WTC11 (cell line): ENCODE data around the gene YIPF2. TPM values are rescaled to one million over a fixed set of nuclear protein-coding genes. Genes with fewer than 3 reads are reported as not detected.
A peak's percentile ranks its signal among the peaks of the same experiment; 100 is the strongest.

Experiments used
- CBFB ChIP-seq: sonication (generic); formaldehyde crosslinking; IDR thresholded peaks from 2 replicates; pipeline ENCODE4 v1.8.1; 2022; ENCODE audit warnings: mild to moderate bottlenecking, low read depth, missing genetic modification reagents
- CREB1 ChIP-seq: sonication (generic); formaldehyde crosslinking; IDR thresholded peaks from 2 replicates; pipeline ENCODE4 v1.8.0; 2023; ENCODE audit warnings: mild to moderate bottlenecking, missing genetic modification reagents
- CTCF ChIP-seq: fragments of 200-600 bp; IDR thresholded peaks from 2 replicates; pipeline ENCODE4 v1.8.0; 2022; ENCODE audit warnings: antibody characterized with exemption
- ERG ChIP-seq: fragments of 250-450 bp; sonication (Bioruptor Pico); IDR thresholded peaks from 2 replicates; pipeline ENCODE4 v1.8.0; 2021; ENCODE audit warnings: mild to moderate bottlenecking
- ETV6 ChIP-seq: sonication (generic); formaldehyde crosslinking; IDR thresholded peaks from 2 replicates; pipeline ENCODE4 v1.8.1; 2022; ENCODE audit warnings: mild to moderate bottlenecking, missing genetic modification reagents
- FOXJ3 ChIP-seq: sonication (generic); formaldehyde crosslinking; IDR thresholded peaks from 2 replicates; pipeline ENCODE4 v1.9.0; 2021; ENCODE audit warnings: missing genetic modification reagents, mild to moderate bottlenecking, borderline replicate concordance
- GRHL2 ChIP-seq: fragments of 250-450 bp; sonication (Bioruptor Pico); IDR thresholded peaks from 2 replicates; pipeline ENCODE4 v1.8.0; 2022; ENCODE audit warnings: mild to moderate bottlenecking, moderate library complexity; ENCODE audit not compliant: insufficient replicate concordance, severe bottlenecking
- GTF2I ChIP-seq: fragments of 250-450 bp; sonication (Bioruptor Pico); conservative IDR thresholded peaks from 2 replicates; pipeline ENCODE4 v1.4.0; 2021; ENCODE audit warnings: mild to moderate bottlenecking
- IRF2 ChIP-seq: sonication (generic); formaldehyde crosslinking; IDR thresholded peaks from 2 replicates; pipeline ENCODE4 v1.8.0; 2022; ENCODE audit warnings: low read depth, missing genetic modification reagents, borderline replicate concordance
- JAZF1 ChIP-seq: fragments of 250-450 bp; sonication (Bioruptor Pico); IDR thresholded peaks from 2 replicates; pipeline ENCODE4 v1.9.0; 2021; ENCODE audit warnings: moderate library complexity, mild to moderate bottlenecking, inconsistent platforms
- NFE2L1 ChIP-seq: sonication (generic); formaldehyde crosslinking; IDR thresholded peaks from 2 replicates; pipeline ENCODE4 v1.8.1; 2023; ENCODE audit warnings: missing genetic modification reagents
- NR3C1 ChIP-seq: sonication (generic); formaldehyde crosslinking; conservative IDR thresholded peaks from 2 replicates; pipeline ENCODE4 v1.8.1; 2023; ENCODE audit warnings: low read depth, mild to moderate bottlenecking, missing genetic modification reagents
- RORB ChIP-seq: fragments of 250-450 bp; sonication (Bioruptor Pico); IDR thresholded peaks from 2 replicates; pipeline ENCODE4 v1.9.0; 2021; ENCODE audit warnings: mild to moderate bottlenecking
- ZMAT4 ChIP-seq: fragments of 250-450 bp; sonication (Bioruptor Pico); IDR thresholded peaks from 2 replicates; pipeline ENCODE4 v1.9.0; 2021; ENCODE audit warnings: mild to moderate bottlenecking
- ZNF138 ChIP-seq: sonication (generic); formaldehyde crosslinking; conservative IDR thresholded peaks from 2 replicates; pipeline ENCODE4 v1.8.1; 2022; ENCODE audit warnings: mild to moderate bottlenecking, moderate library complexity, missing genetic modification reagents
- ZNF232 ChIP-seq: sonication (generic); formaldehyde crosslinking; IDR thresholded peaks from 2 replicates; pipeline ENCODE4 v1.8.0; 2022; ENCODE audit warnings: mild to moderate bottlenecking, missing genetic modification reagents
- ZNF263 ChIP-seq: sonication (generic); formaldehyde crosslinking; IDR thresholded peaks from 2 replicates; pipeline ENCODE4 v1.8.1; 2022; ENCODE audit warnings: low read depth, mild to moderate bottlenecking, moderate library complexity, missing genetic modification reagents
- ZNF281 ChIP-seq: sonication (generic); formaldehyde crosslinking; IDR thresholded peaks from 2 replicates; pipeline ENCODE4 v1.8.0; 2023; ENCODE audit warnings: mild to moderate bottlenecking, missing genetic modification reagents
- ZNF317 ChIP-seq: sonication (generic); formaldehyde crosslinking; IDR thresholded peaks from 2 replicates; pipeline ENCODE4 v1.8.1; 2023; ENCODE audit warnings: low read depth, mild to moderate bottlenecking, moderate library complexity, missing genetic modification reagents, borderline replicate concordance
- ZNF416 ChIP-seq: fragments of 250-450 bp; sonication (Bioruptor Pico); IDR thresholded peaks from 2 replicates; pipeline ENCODE4 v1.9.0; 2021; ENCODE audit warnings: mild to moderate bottlenecking, inconsistent platforms
- ZNF671 ChIP-seq: fragments of 250-450 bp; sonication (Bioruptor Pico); IDR thresholded peaks from 2 replicates; pipeline ENCODE4 v1.8.0; 2021; ENCODE audit warnings: mild to moderate bottlenecking
- total RNA-seq: library from RNA; stranded (reverse); gene quantifications from 3 replicates; pipeline ENCODE4 v1.2.3, GENCODE V29; 2021
- TF ChIP-seq, protein P1 (sequence below): sonication (generic); formaldehyde crosslinking; IDR thresholded peaks from 2 replicates; pipeline ENCODE4 v1.8.1; 2022; ENCODE audit warnings: mild to moderate bottlenecking, moderate library complexity, missing genetic modification reagents
- TF ChIP-seq, protein P2 (sequence below): fragments of 250-450 bp; sonication (Bioruptor Pico); IDR thresholded peaks from 2 replicates; pipeline ENCODE4 v2.1.2; 2022; ENCODE audit warnings: mild to moderate bottlenecking, moderate library complexity
- TF ChIP-seq, protein P3 (sequence below): sonication (generic); formaldehyde crosslinking; IDR thresholded peaks from 2 replicates; pipeline ENCODE4 v1.8.1; 2023; ENCODE audit warnings: mild to moderate bottlenecking, missing genetic modification reagents, borderline replicate concordance
- TF ChIP-seq, protein P4 (sequence below): sonication (generic); formaldehyde crosslinking; IDR thresholded peaks from 2 replicates; pipeline ENCODE4 v1.8.1; 2023; ENCODE audit warnings: mild to moderate bottlenecking, missing genetic modification reagents

Gene YIPF2
- total RNA-seq, 1 experiment from 2014 or later: 65.5 TPM

- TF ChIP-seq ERG (CRISPR knock-in tag): no peak
- TF ChIP-seq GTF2I (CRISPR knock-in tag): no peak
- TF ChIP-seq ZMAT4 (CRISPR knock-in tag): no peak
- TF ChIP-seq NFE2L1: no peak
- TF ChIP-seq ZNF416: no peak
- no peak for TF ChIP-seq ZNF671
- TF ChIP-seq IRF2 (CRISPR knock-in tag): no peak
- TF ChIP-seq ZNF263 (CRISPR knock-in tag): no peak
- TF ChIP-seq, protein P1, sequence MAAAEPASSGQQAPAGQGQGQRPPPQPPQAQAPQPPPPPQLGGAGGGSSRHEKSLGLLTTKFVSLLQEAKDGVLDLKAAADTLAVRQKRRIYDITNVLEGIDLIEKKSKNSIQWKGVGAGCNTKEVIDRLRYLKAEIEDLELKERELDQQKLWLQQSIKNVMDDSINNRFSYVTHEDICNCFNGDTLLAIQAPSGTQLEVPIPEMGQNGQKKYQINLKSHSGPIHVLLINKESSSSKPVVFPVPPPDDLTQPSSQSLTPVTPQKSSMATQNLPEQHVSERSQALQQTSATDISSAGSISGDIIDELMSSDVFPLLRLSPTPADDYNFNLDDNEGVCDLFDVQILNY (CRISPR knock-in tag): no peak; the same call in none of the 2 replicates
- TF ChIP-seq, protein P2, sequence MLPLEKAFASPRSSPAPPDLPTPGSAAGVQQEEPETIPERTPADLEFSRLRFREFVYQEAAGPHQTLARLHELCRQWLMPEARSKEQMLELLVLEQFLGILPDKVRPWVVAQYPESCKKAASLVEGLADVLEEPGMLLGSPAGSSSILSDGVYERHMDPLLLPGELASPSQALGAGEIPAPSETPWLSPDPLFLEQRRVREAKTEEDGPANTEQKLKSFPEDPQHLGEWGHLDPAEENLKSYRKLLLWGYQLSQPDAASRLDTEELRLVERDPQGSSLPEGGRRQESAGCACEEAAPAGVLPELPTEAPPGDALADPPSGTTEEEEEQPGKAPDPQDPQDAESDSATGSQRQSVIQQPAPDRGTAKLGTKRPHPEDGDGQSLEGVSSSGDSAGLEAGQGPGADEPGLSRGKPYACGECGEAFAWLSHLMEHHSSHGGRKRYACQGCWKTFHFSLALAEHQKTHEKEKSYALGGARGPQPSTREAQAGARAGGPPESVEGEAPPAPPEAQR: no peak
- TF ChIP-seq ZNF281: 0 out of 2 replicates have a peak, but pooled peaks have one; percentile 52
- no peak for TF ChIP-seq CREB1 (CRISPR knock-in tag)
- TF ChIP-seq FOXJ3 (CRISPR knock-in tag): no peak
- TF ChIP-seq ETV6: peak; percentile 73; the same call in 1 of the 2 replicates
- TF ChIP-seq GRHL2 (CRISPR knock-in tag): no peak
- TF ChIP-seq JAZF1 (CRISPR knock-in tag): no peak
- TF ChIP-seq CTCF: no peak
- TF ChIP-seq, protein P3, sequence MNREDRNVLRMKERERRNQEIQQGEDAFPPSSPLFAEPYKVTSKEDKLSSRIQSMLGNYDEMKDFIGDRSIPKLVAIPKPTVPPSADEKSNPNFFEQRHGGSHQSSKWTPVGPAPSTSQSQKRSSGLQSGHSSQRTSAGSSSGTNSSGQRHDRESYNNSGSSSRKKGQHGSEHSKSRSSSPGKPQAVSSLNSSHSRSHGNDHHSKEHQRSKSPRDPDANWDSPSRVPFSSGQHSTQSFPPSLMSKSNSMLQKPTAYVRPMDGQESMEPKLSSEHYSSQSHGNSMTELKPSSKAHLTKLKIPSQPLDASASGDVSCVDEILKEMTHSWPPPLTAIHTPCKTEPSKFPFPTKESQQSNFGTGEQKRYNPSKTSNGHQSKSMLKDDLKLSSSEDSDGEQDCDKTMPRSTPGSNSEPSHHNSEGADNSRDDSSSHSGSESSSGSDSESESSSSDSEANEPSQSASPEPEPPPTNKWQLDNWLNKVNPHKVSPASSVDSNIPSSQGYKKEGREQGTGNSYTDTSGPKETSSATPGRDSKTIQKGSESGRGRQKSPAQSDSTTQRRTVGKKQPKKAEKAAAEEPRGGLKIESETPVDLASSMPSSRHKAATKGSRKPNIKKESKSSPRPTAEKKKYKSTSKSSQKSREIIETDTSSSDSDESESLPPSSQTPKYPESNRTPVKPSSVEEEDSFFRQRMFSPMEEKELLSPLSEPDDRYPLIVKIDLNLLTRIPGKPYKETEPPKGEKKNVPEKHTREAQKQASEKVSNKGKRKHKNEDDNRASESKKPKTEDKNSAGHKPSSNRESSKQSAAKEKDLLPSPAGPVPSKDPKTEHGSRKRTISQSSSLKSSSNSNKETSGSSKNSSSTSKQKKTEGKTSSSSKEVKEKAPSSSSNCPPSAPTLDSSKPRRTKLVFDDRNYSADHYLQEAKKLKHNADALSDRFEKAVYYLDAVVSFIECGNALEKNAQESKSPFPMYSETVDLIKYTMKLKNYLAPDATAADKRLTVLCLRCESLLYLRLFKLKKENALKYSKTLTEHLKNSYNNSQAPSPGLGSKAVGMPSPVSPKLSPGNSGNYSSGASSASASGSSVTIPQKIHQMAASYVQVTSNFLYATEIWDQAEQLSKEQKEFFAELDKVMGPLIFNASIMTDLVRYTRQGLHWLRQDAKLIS (CRISPR knock-in tag): no peak
- no peak for TF ChIP-seq ZNF232 (CRISPR knock-in tag)
- no peak for TF ChIP-seq ZNF138 (CRISPR knock-in tag)
- TF ChIP-seq NR3C1 (CRISPR knock-in tag): no peak
- TF ChIP-seq, protein P4, sequence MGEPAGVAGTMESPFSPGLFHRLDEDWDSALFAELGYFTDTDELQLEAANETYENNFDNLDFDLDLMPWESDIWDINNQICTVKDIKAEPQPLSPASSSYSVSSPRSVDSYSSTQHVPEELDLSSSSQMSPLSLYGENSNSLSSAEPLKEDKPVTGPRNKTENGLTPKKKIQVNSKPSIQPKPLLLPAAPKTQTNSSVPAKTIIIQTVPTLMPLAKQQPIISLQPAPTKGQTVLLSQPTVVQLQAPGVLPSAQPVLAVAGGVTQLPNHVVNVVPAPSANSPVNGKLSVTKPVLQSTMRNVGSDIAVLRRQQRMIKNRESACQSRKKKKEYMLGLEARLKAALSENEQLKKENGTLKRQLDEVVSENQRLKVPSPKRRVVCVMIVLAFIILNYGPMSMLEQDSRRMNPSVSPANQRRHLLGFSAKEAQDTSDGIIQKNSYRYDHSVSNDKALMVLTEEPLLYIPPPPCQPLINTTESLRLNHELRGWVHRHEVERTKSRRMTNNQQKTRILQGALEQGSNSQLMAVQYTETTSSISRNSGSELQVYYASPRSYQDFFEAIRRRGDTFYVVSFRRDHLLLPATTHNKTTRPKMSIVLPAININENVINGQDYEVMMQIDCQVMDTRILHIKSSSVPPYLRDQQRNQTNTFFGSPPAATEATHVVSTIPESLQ (CRISPR knock-in tag): no peak
- TF ChIP-seq ZNF317 (CRISPR knock-in tag): no peak
- no peak for TF ChIP-seq CBFB (CRISPR knock-in tag)
- TF ChIP-seq RORB (CRISPR knock-in tag): no peak
These were observed at the start of gene YIPF2, which contains the start of gene TIMM29 (continued) for GRCh38 chr19:10928563-10929401.
